H1 (cell line): ENCODE data around the gene TMPRSS4. TPM values are rescaled to one million over a fixed set of nuclear protein-coding genes. Genes with fewer than 3 reads are reported as not detected.

ENCODE experiments used
- CTCF ChIA-PET: fragments of 300-600 bp; sonication (Branson Sonifier 250); formaldehyde crosslinking; loops from one replicate; lab custom pipeline; 2021; ENCODE audit not compliant: partially characterized antibody; lab: Charles Lee
- POLR2A ChIA-PET: fragments of 300-600 bp; sonication (Branson Sonifier 250); formaldehyde crosslinking; loops from one replicate; lab custom pipeline; 2021; ENCODE audit warnings: inconsistent platforms; ENCODE audit not compliant: partially characterized antibody; lab: Charles Lee
- DNase-seq, 2 experiments: peaks; one replicate each; pipeline versions ENCODE4 v3.0.0 to v3.0.0-alpha.2; 2010 to 2022; ENCODE audit warnings: low spot score in 2 of 2, low read depth in 1 of 2, mixed read lengths in 1 of 2
- FAIRE-seq: peaks from 2 replicates; lab custom pipeline; 2011; peaks lifted over from hg19 to GRCh38; lab: Jason Lieb, UNC
- H2AFZ ChIP-seq: 2 replicates; pipeline ENCODE4 v1.8.1; 2012; ENCODE audit warnings: low read length, inconsistent platforms
- H2AK5ac ChIP-seq: 2 replicates; pipeline ENCODE4 v1.6.1; 2013; ENCODE audit warnings: low read depth, low read length
- H2BK120ac ChIP-seq: replicated peaks from 2 replicates; pipeline ENCODE3; 2013; ENCODE audit warnings: low read depth, low read length, inconsistent platforms
- H2BK12ac ChIP-seq: 2 replicates; pipeline ENCODE4 v1.6.1; 2013; ENCODE audit warnings: low read depth, low read length
- H2BK15ac ChIP-seq: 2 replicates; pipeline ENCODE4 v1.6.1; 2013; ENCODE audit warnings: low read length
- H2BK20ac ChIP-seq: 2 replicates; pipeline ENCODE4 v1.6.1; 2013; ENCODE audit warnings: low read length
- H2BK5ac ChIP-seq: 2 replicates; pipeline ENCODE4 v1.6.1; 2013; ENCODE audit warnings: low read depth, low read length
- H3K14ac ChIP-seq: 2 replicates; pipeline ENCODE4 v1.6.1; 2013; ENCODE audit warnings: inconsistent platforms; ENCODE audit not compliant: insufficient read length
- H3K18ac ChIP-seq: 2 replicates; pipeline ENCODE4 v1.6.1; 2013; ENCODE audit warnings: low read length; ENCODE audit errors: extremely low read depth
- H3K23ac ChIP-seq: 2 replicates; pipeline ENCODE4 v1.6.1; 2013; ENCODE audit warnings: inconsistent platforms; ENCODE audit not compliant: insufficient read length
- H3K23me2 ChIP-seq: 2 replicates; pipeline ENCODE4 v1.6.1; 2013; ENCODE audit warnings: low read depth, low read length
- H3K27ac ChIP-seq: 2 replicates; pipeline ENCODE4 v1.6.1; 2011; ENCODE audit warnings: low read depth, low read length, inconsistent platforms
- H3K27me3 ChIP-seq, 4 experiments: replicated peaks in 1 of 4; 1 replicate in 1 of 4; 2 replicates in 3 of 4; pipeline versions ENCODE4 v1.6.1 to v1.8.1; 2011 to 2013; ENCODE audit warnings: low read length in 3 of 4, mild to moderate bottlenecking in 3 of 4, inconsistent platforms in 2 of 4, mixed read lengths in 2 of 4, moderate library complexity in 1 of 4; ENCODE audit not compliant: control insufficient read depth in 3 of 4, insufficient read depth in 3 of 4; ENCODE audit errors: extremely low read depth in 1 of 4
- H3K36me3 ChIP-seq, 4 experiments: 2 replicates each; pipeline versions ENCODE4 v1.6.1 to v1.8.1; 2011 to 2013; ENCODE audit warnings: mild to moderate bottlenecking in 4 of 4, low read length in 3 of 4, moderate library complexity in 2 of 4, control low read depth in 1 of 4, inconsistent platforms in 1 of 4; ENCODE audit not compliant: insufficient read depth in 4 of 4, control insufficient read depth in 2 of 4
- H3K4ac ChIP-seq: replicated peaks from 2 replicates; pipeline ENCODE3; 2013; ENCODE audit warnings: low read length, low read depth, mixed read lengths, inconsistent platforms; ENCODE audit not compliant: insufficient read length
- H3K4me1 ChIP-seq, 4 experiments: replicated peaks in 1 of 4; 1 replicate in 1 of 4; 2 replicates in 3 of 4; pipeline versions ENCODE4 v1.6.1 to v1.8.1; 2011 to 2013; ENCODE audit warnings: low read length in 3 of 4, inconsistent platforms in 2 of 4, mixed read lengths in 1 of 4; ENCODE audit not compliant: insufficient read depth in 4 of 4, control insufficient read depth in 3 of 4
- H3K4me2 ChIP-seq, 2 experiments: 2 replicates each; pipeline versions ENCODE4 v1.6.1 to v1.8.1; 2011 to 2013; ENCODE audit warnings: low read depth in 2 of 2, low read length in 2 of 2, control low read depth in 1 of 2, inconsistent platforms in 1 of 2, mild to moderate bottlenecking in 1 of 2; ENCODE audit not compliant: insufficient read depth in 1 of 2
- H3K4me3 ChIP-seq, 4 experiments: fragments of 200-600, 300-600 bp in 1 of 4; sonication (generic), shearing (Covaris generic), sonication (Bioruptor Twin) in 1 of 4; 2 replicates each; pipeline versions ENCODE4 v1.5.1 to v1.8.1; 2011 to 2016; ENCODE audit warnings: low read length in 4 of 4, low read depth in 3 of 4, control low read depth in 2 of 4, inconsistent platforms in 2 of 4, mild to moderate bottlenecking in 2 of 4, mixed read lengths in 1 of 4, moderate library complexity in 1 of 4; ENCODE audit not compliant: insufficient read depth in 2 of 4; ENCODE audit errors: extremely low read depth in 1 of 4
- H3K56ac ChIP-seq: replicated peaks from 2 replicates; pipeline ENCODE3; 2013; ENCODE audit warnings: low read depth, mild to moderate bottlenecking, mixed read lengths, low read length, inconsistent platforms; ENCODE audit not compliant: insufficient read length
- H3K79me1 ChIP-seq: 2 replicates; pipeline ENCODE4 v1.6.1; 2013; ENCODE audit warnings: low read depth, low read length, control low read depth
- H3K79me2 ChIP-seq, 2 experiments: 2 replicates each; pipeline versions ENCODE4 v1.6.1 to v1.8.1; 2012 to 2013; ENCODE audit warnings: low read length in 2 of 2, mild to moderate bottlenecking in 2 of 2, inconsistent platforms in 1 of 2; ENCODE audit not compliant: insufficient read depth in 2 of 2, control insufficient read depth in 1 of 2
- H3K9ac ChIP-seq, 4 experiments: replicated peaks in 1 of 4; 1 replicate in 1 of 4; 2 replicates in 3 of 4; pipeline versions ENCODE4 v1.6.1 to v1.8.1; 2011 to 2013; ENCODE audit warnings: low read depth in 3 of 4, low read length in 3 of 4, control low read depth in 2 of 4, mild to moderate bottlenecking in 2 of 4, moderate library complexity in 2 of 4, inconsistent platforms in 1 of 4; ENCODE audit errors: extremely low read depth in 1 of 4
- H3K9me3 ChIP-seq, 2 experiments: 2 replicates each; pipeline versions ENCODE4 v1.6.1 to v1.8.1; 2012 to 2013; ENCODE audit warnings: mild to moderate bottlenecking in 2 of 2, moderate library complexity in 2 of 2, control low read depth in 1 of 2, inconsistent platforms in 1 of 2, low read depth in 1 of 2, low read length in 1 of 2, mixed read lengths in 1 of 2; ENCODE audit not compliant: insufficient read depth in 2 of 2
- H4K20me1 ChIP-seq, 2 experiments: replicated peaks in 1 of 2; 2 replicates each; pipeline versions ENCODE3 to v1.8.1; 2011 to 2013; ENCODE audit warnings: inconsistent platforms in 2 of 2, low read length in 2 of 2, mild to moderate bottlenecking in 1 of 2; ENCODE audit not compliant: insufficient read depth in 2 of 2, control insufficient read depth in 1 of 2
- H4K5ac ChIP-seq: 2 replicates; pipeline ENCODE4 v1.6.1; 2013; ENCODE audit warnings: low read length, low read depth, mixed read lengths, inconsistent platforms; ENCODE audit not compliant: insufficient read length
- H4K8ac ChIP-seq: 2 replicates; pipeline ENCODE4 v1.8.0; 2013; ENCODE audit warnings: mild to moderate bottlenecking, moderate library complexity, low read length, inconsistent platforms; ENCODE audit not compliant: insufficient read depth; ENCODE audit errors: extremely low read depth
- H4K91ac ChIP-seq: replicated peaks from 2 replicates; pipeline ENCODE3; 2013; ENCODE audit warnings: low read length, mixed read lengths, inconsistent platforms; ENCODE audit not compliant: insufficient read length
- SIRT6 ChIP-seq: IDR thresholded peaks from one replicate; pipeline ENCODE4 v1.7.1; 2012; ENCODE audit warnings: low read length, inconsistent platforms
- TAF1 ChIP-seq: IDR thresholded peaks from 2 replicates; pipeline ENCODE4 v1.6.1; 2011; ENCODE audit warnings: mild to moderate bottlenecking, low read depth, low read length
- whole genome bisulfite sequencing, 2 experiments: shearing (Covaris generic) in 1 of 2; methylation state at CpG; one replicate each; pipeline versions ENCODE4 v1.1.6 to v1.1.7; 2013 to 2015; ENCODE audit warnings: low lambda C conversion rate in 2 of 2, mixed read lengths in 2 of 2, inconsistent platforms in 1 of 2, low coverage in 1 of 2, missing lambda C conversion rate in 1 of 2; ENCODE audit not compliant: insufficient replicate concordance in 2 of 2, insufficient coverage in 1 of 2, insufficient read length in 1 of 2; ENCODE audit errors: extremely low coverage in 1 of 2, missing lambda C conversion rate in 1 of 2; 5-methylcytosine and 5-hydroxymethylcytosine counted together
- polyA plus RNA-seq, 7 experiments: library from polyadenylated mRNA; depleted of rRNA in 3 of 7; stranded (reverse) in 5 of 7; unstranded in 2 of 7; fragments of >200 nt in 5 of 7; fragments of 200-250 nt in 2 of 7; gene quantifications; 1 replicate in 5 of 7; 2 replicates in 1 of 7; 4 replicates in 1 of 7; pipeline versions ENCODE4 v1.2.1 to v1.2.3, GENCODE V29; 2011 to 2013; ENCODE audit warnings: missing spikeins in 2 of 7, mixed read lengths in 2 of 7
- total RNA-seq: library from RNA; stranded (reverse); fragmentation: NEBNext Ultra II Directional; extraction: Animal tissue kit (Norgen Biotek cat#: 25700); gene quantifications from 2 replicates; pipeline ENCODE4 v1.2.1, GENCODE V29; 2021
- TF ChIP-seq, protein P1 (sequence below): IDR thresholded peaks from 2 replicates; pipeline ENCODE4 v1.6.1; 2012; ENCODE audit warnings: inconsistent platforms

The TMPRSS4 gene
- total and polyA plus RNA-seq, 2 of the 8 experiments (the other 6 are each of a cell fraction or from before 2014, with no cell fraction given) = 0.11 to 0.58 TPM

- Histone ChIP-seq H2AK5ac (no peak overlapping the region), H3K79me1 (no peaks in the 10 kb centered on the region), H3K27ac (no peak overlapping the region), H3K4me3 (no peak overlapping the region), H3K79me2 (no peaks in the 10 kb centered on the region), H3K4me2 (no peak overlapping the region), H3K18ac (no peak overlapping the region), H2BK5ac (no peak overlapping the region), H3K36me3 (no peaks in the 10 kb centered on the region), H4K8ac (no peak overlapping the region), H2BK20ac (no peak overlapping the region), H4K5ac (no peak overlapping the region), H2AFZ (no peak overlapping the region), H3K23me2 (peaks cover 2% of the 10 kb centered on the region; the same call in 1 of the 2 replicates), H2BK15ac (no peak overlapping the region), H4K20me1 (no peaks in the 10 kb centered on the region), H3K23ac (no peak overlapping the region), H3K4me1 (no peaks in the 10 kb centered on the region), H3K9me3 (peaks cover 8 to 21% of the 10 kb centered on the region in 2 experiments; a peak in 3 of 4 replicates), H2BK12ac (0 out of 2 replicates have a peak overlapping the region, but pooled peaks have one; percentile 27), H2BK120ac (no peak overlapping the region), H3K9ac (no peak overlapping the region), H3K27me3 (no peaks in the 10 kb centered on the region; a peak in 1 of 7 replicates), H3K56ac (no peak overlapping the region), H4K91ac (no peak overlapping the region), H3K14ac (no peak overlapping the region), H3K4ac (no peak overlapping the region)
- WGBS, 2 experiments = 70% methylated on average over 7 of the region's 7 CpGs; no CpG with 5 or more reads in 1 of the 2 experiments
- ChIA-PET CTCF (interaction anchor here (0.6 to 1.9 kb wide), 8 partner anchors 8 to 283 kb away, joined by 3 to 5 read pairs (median 4); partner anchors contain the start of gene TMPRSS4), POLR2A (interaction anchor here (1.0 kb wide), 1 partner anchor 8 kb away, joined by 3 read pairs; no protein-coding TSS in a partner anchor)
- FAIRE-seq (no peak), DNase-seq (no peak)
- TF ChIP-seq, protein P1, sequence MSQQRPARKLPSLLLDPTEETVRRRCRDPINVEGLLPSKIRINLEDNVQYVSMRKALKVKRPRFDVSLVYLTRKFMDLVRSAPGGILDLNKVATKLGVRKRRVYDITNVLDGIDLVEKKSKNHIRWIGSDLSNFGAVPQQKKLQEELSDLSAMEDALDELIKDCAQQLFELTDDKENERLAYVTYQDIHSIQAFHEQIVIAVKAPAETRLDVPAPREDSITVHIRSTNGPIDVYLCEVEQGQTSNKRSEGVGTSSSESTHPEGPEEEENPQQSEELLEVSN = no peak
- no peak for TF ChIP-seq SIRT6
- no peak for TF ChIP-seq TAF1
Measured at GRCh38 chr11:118090545-118091162, 13.8 kb downstream of the TMPRSS4 start.
